Measurements from ENCODE around the gene LCK. TPM values are rescaled to one million over a fixed set of nuclear protein-coding genes. Genes with fewer than 3 reads are reported as not detected.

LCK gene
- total RNA-seq, 4 donors from 2014 or later, result 0.26 to 3.9 (median 1.4) TPM

DNA sequence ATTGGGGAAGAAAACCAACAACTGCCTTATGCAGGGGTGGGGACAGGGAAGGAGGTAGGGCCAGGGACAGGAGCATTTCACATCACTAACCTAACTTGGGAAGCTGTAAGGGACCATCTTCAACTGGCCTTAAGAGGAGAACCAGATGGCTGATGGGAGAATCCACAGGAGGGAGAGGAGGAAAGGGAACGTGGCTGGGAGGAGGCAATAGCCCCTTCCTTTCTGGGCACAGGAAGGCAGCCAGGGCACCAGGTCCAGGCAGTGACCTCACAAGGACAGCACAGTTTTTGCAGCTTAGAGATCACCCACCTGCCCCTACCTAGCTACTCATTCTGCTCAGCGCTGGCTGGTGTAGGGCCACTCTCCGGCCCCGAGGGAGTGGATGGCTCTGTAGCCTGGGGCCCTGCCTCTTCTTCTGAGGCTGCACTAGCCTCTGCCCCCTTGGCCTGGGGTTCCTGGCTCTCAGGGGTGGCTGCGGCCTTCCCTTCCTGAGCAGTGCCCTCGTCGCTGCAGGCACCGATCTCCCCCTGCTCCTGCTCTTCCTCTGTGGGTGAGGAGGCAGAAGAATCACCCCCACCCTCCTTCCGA lies 83.3 kb downstream of the LCK start:
- TF ChIP-seq POLR2AphosphoS5 (IDR thresholded peaks at IDR 0.05) (no peak), CTCF (IDR thresholded peaks at IDR 0.05) (no peak), EP300 (IDR thresholded peaks at IDR 0.05) (no peak), POLR2A (IDR thresholded peaks at IDR 0.05) (no peak)
- H3K27ac ChIP-seq, result peak overlapping the region; percentile 81
- H3K4me1 ChIP-seq, result peaks cover 76% of the 10 kb centered on the region
- WGBS, result 66% methylated on average over 8 of the region's 9 CpGs
- no peaks in the 10 kb centered on the region for H3K9me3 ChIP-seq
- peaks cover 35% of the 10 kb centered on the region for H3K36me3 ChIP-seq
- H3K4me3 ChIP-seq, result peak overlapping the region; percentile 86
- H3K27me3 ChIP-seq, result no peaks in the 10 kb centered on the region
- DNase-seq (ENCODE audit: low spot score in 2 of 2), result no peak

DNA sequence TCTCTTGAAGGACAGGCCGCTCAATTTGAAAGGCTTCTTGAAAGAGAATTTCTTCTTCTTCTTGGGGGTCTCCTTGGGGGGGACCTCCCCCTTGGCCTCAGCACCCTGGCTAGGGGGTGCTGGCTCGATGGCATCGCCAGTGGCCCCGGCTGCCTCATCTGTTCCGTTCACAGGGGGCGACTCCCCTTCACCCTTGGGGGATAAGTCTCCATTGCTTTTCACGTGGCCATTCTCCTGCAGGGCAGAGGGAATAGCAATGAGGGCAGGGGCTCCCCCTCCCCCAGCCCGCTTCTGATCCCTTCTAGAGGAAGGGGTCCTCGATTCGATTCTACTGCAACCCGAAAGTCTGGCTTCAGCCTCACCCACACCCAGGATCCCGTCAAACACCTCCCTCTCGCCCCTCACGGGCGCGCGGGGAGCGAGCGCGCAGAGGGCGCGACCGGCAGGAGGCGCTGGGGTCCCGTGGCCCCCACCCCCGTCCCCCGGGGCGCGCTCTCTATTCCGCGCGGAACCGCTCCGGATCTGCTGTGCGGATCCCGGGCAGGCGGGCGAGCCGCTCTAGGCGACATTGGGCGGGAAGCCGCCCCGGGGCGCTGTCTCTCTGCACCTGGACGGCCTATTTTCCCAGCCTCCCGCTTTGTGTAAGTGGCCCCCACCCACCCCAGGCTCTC lies 83.9 kb downstream of the LCK start:
- H3K4me3 ChIP-seq, result peak overlapping the region; percentile 86
- peaks cover 76% of the 10 kb centered on the region for H3K4me1 ChIP-seq
- H3K36me3 ChIP-seq, result peaks cover 29% of the 10 kb centered on the region
- TF ChIP-seq POLR2AphosphoS5 (IDR thresholded peaks at IDR 0.05) (no peak), CTCF (IDR thresholded peaks at IDR 0.05) (peak in 1 of 2 donors; percentile 77)
- H3K27ac ChIP-seq, result peak overlapping the region; percentile 81
- WGBS, result 46% methylated on average over 7 of the region's 46 CpGs
- DNase-seq (ENCODE audit: low spot score in 2 of 2), result no peak
- no peaks in the 10 kb centered on the region for H3K9me3 ChIP-seq
- H3K27me3 ChIP-seq, result no peaks in the 10 kb centered on the region

DNA sequence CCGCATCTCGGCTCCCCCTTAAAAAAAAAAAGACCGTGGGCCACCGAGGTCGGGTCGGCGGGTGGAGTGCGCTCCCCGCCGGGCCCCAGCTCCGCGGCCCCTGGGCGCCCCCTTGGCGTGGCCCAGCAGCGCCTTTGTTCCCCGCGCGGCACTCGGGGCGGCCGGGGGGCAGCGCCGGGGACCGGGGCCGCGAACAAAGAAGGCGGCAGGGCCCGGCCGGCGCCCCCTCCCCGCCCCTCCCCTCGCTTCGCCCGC lies 84.4 kb downstream of the LCK start:
- no peak for TF ChIP-seq POLR2AphosphoS5 (IDR thresholded peaks at IDR 0.05)
- TF ChIP-seq EP300 (IDR thresholded peaks at IDR 0.05), result no peak
- TF ChIP-seq CTCF (IDR thresholded peaks at IDR 0.05), result no peak
- TF ChIP-seq POLR2A (IDR thresholded peaks at IDR 0.05), result no peak
- peak overlapping the region; percentile 86 for H3K4me3 ChIP-seq
- no peak for DNase-seq (ENCODE audit: low spot score in 2 of 2)
- H3K27me3 ChIP-seq, result no peaks in the 10 kb centered on the region
- H3K36me3 ChIP-seq, result peaks cover 24% of the 10 kb centered on the region
- H3K27ac ChIP-seq, result peak overlapping the region; percentile 81
- peaks cover 76% of the 10 kb centered on the region for H3K4me1 ChIP-seq
- no peaks in the 10 kb centered on the region for H3K9me3 ChIP-seq
- 2% methylated on average over 17 of the region's 34 CpGs for WGBS

Other genes with a start within 250 kb of the LCK start
- gene KHDRBS1, start 237.4 kb upstream of the LCK start, total RNA-seq, result 10 to 100 TPM; 57.2 to 85.2 (median 64.3) TPM
- gene TMEM39B, start 178.3 kb upstream of the LCK start, total RNA-seq, result 1 to 10 TPM; 6.0 to 7.9 (median 6.9) TPM
- 10 to 100 TPM; 42.4 to 52.3 (median 46.5) TPM for gene KPNA6, start 143.2 kb upstream of the LCK start, total RNA-seq
- gene TXLNA, start 71.6 kb upstream of the LCK start, total RNA-seq, result 10 to 100 TPM; 50.0 to 72.0 (median 56.3) TPM
- 1 to 10 TPM in 3 of 4 donors, under 1 TPM in 1; 0.72 to 3.5 (median 2.0) TPM for gene CCDC28B, start 50.7 kb upstream of the LCK start, total RNA-seq
- gene IQCC, start 45.6 kb upstream of the LCK start, total RNA-seq, result 1 to 10 TPM; 1.7 to 4.4 (median 3.7) TPM
- not detected for gene DCDC2B, start 42.2 kb upstream of the LCK start, total RNA-seq
- gene TMEM234, start 28.9 kb upstream of the LCK start, total RNA-seq, result 10 to 100 TPM in 2 of 4 donors, 1 to 10 TPM in 2; 7.7 to 18.7 (median 12.6) TPM
- gene EIF3I, start 28.9 kb upstream of the LCK start, total RNA-seq, result 100 to 1,000 TPM in 3 of 4 donors, 10 to 100 TPM in 1; 98.8 to 211 (median 178) TPM
- 1 to 10 TPM in 2 of 4 donors, not detected in 2; 1.5 TPM for gene FAM167B, start 4.0 kb upstream of the LCK start, total RNA-seq
- 10 to 100 TPM; 34.4 to 52.9 (median 40.2) TPM for gene HDAC1, start 40.8 kb downstream of the LCK start, total RNA-seq
- gene MARCKSL1, start 85.0 kb downstream of the LCK start, total RNA-seq, result 10 to 100 TPM; 12.8 to 25.1 (median 19.3) TPM
- gene FAM229A, start 111.2 kb downstream of the LCK start, total RNA-seq, result 10 to 100 TPM in 3 of 4 donors, 1 to 10 TPM in 1; 4.4 to 41.8 (median 16.3) TPM
- gene TSSK3, start 111.3 kb downstream of the LCK start, total RNA-seq, result 1 to 10 TPM in 2 of 4 donors, under 1 TPM in 1, not detected in 1; 0.86 to 2.7 (median 1.3) TPM
- 100 to 1,000 TPM in 3 of 4 donors, 10 to 100 TPM in 1; 96.0 to 140 (median 120) TPM for gene BSDC1, start 143.2 kb downstream of the LCK start, total RNA-seq
- under 1 TPM in 1 of 4 donors, not detected in 3; 0.08 TPM for gene ZBTB8B, start 213.8 kb downstream of the LCK start, total RNA-seq